ENCODE data around the gene SVIL. TPM values are rescaled to one million over a fixed set of nuclear protein-coding genes. Genes with fewer than 3 reads are reported as not detected.

The SVIL gene
- polyA plus RNA-seq, 1 experiment: 5.7 TPM

- ChIA-PET CTCF (interaction anchor here (0.5 to 1.4 kb wide), 4 partner anchors 10 to 42 kb away, joined by 3 to 5 read pairs (median 3); no protein-coding TSS in a partner anchor), POLR2A (no interaction called here)
- no peaks in the 10 kb centered on the region for H3K36me3 ChIP-seq (ENCODE audit: control insufficient read depth, insufficient read depth, low read length)
- TF ChIP-seq CTCF (IDR thresholded peaks at IDR 0.05; ENCODE audit: insufficient read depth, low read depth, low read length): no peak
- H3K4me3 ChIP-seq (ENCODE audit: low read depth, low read length): no peak overlapping the region
- peaks cover 7% of the 10 kb centered on the region; the same call in 1 of the 2 replicates for H3K27me3 ChIP-seq (ENCODE audit: control insufficient read depth, insufficient read depth, low read length)
- no peak for DNase-seq (ENCODE audit: low read depth)
Measured at GRCh38 chr10:29657719-29658274, 23.0 kb upstream of the SVIL start.

GRCh38 chr10:29656451-29656992 is 21.8 kb upstream of the SVIL start:
- ChIA-PET CTCF (no interaction called here), POLR2A (no interaction called here)
- H3K36me3 ChIP-seq (ENCODE audit: control insufficient read depth, insufficient read depth, low read length): no peaks in the 10 kb centered on the region

GRCh38 chr10:29652192-29652591 is 17.4 kb upstream of the SVIL start:
- no peak for DNase-seq (ENCODE audit: low read depth)
- no peaks in the 10 kb centered on the region for H3K27me3 ChIP-seq (ENCODE audit: control insufficient read depth, insufficient read depth, low read length)
- TF ChIP-seq CTCF (IDR thresholded peaks at IDR 0.05; ENCODE audit: insufficient read depth, low read depth, low read length): no peak
- CTCF ChIA-PET: no interaction called here
- H3K4me3 ChIP-seq (ENCODE audit: low read depth, low read length): no peak overlapping the region
- POLR2A ChIA-PET: no interaction called here
- no peaks in the 10 kb centered on the region for H3K36me3 ChIP-seq (ENCODE audit: control insufficient read depth, insufficient read depth, low read length)

More at GRCh38 chr10:29656451-29656992, 21.8 kb upstream of the SVIL start:
- Histone ChIP-seq H3K27me3 (ENCODE audit: control insufficient read depth, insufficient read depth, low read length) (0 out of 2 replicates have a peak, but pooled peaks cover 5% of the 10 kb centered on the region), H3K4me3 (ENCODE audit: low read depth, low read length) (no peak overlapping the region)
- TF ChIP-seq CTCF (IDR thresholded peaks at IDR 0.05; ENCODE audit: insufficient read depth, low read depth, low read length): no peak
- no peak for DNase-seq (ENCODE audit: low read depth)

GRCh38 chr10:29651767-29652166 is 17.0 kb upstream of the SVIL start:
- no peaks in the 10 kb centered on the region for H3K36me3 ChIP-seq (ENCODE audit: control insufficient read depth, insufficient read depth, low read length)

GRCh38 chr10:29650552-29650944 is 15.8 kb upstream of the SVIL start:
- H3K27me3 ChIP-seq (ENCODE audit: control insufficient read depth, insufficient read depth, low read length): no peaks in the 10 kb centered on the region
- ChIA-PET POLR2A (no interaction called here), CTCF (no interaction called here)
- H3K4me3 ChIP-seq (ENCODE audit: low read depth, low read length): no peak overlapping the region
- no peaks in the 10 kb centered on the region for H3K36me3 ChIP-seq (ENCODE audit: control insufficient read depth, insufficient read depth, low read length)
- TF ChIP-seq CTCF (IDR thresholded peaks at IDR 0.05; ENCODE audit: insufficient read depth, low read depth, low read length): no peak
- no peak for DNase-seq (ENCODE audit: low read depth)

More at GRCh38 chr10:29651767-29652166, 17.0 kb upstream of the SVIL start:
- Histone ChIP-seq H3K4me3 (ENCODE audit: low read depth, low read length) (no peak overlapping the region), H3K27me3 (ENCODE audit: control insufficient read depth, insufficient read depth, low read length) (no peaks in the 10 kb centered on the region)
- CTCF ChIA-PET: no interaction called here
- DNase-seq (ENCODE audit: low read depth): no peak
- TF ChIP-seq CTCF (IDR thresholded peaks at IDR 0.05; ENCODE audit: insufficient read depth, low read depth, low read length): no peak
- POLR2A ChIA-PET: no interaction called here

Data from BJ (cell line).